GM21360 (cell line): ENCODE data around the gene PRPF40B.

Experiments used
- ATAC-seq: cut with Tn5 transposase; IDR thresholded peaks from one replicate; pipeline ENCODE4 v1.9.1; 2021; ENCODE audit warnings: mild to moderate bottlenecking, moderate library complexity; ENCODE audit not compliant: unreplicated experiment

Gene PRPF40B

DNA sequence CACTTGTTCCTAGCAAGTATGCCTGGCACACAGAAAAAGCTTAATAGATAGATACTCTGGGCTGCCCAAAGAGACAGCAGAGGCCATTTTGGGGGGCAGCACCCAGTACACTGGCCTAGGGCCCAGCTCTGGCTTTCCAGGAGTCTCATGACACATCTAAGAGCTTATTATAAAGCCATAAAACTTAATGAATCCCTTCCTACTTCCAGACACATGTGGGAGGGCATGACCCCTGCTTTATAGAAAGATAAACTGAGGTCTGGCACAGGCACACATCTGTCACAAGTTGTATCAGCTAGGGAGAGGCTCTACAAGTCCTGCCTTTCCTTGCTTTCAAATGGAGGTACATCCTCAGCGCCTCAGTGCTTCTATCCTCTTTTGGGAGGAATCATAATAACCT is 56.7 kb downstream of the PRPF40B start:
- ATAC-seq, result no peak

DNA sequence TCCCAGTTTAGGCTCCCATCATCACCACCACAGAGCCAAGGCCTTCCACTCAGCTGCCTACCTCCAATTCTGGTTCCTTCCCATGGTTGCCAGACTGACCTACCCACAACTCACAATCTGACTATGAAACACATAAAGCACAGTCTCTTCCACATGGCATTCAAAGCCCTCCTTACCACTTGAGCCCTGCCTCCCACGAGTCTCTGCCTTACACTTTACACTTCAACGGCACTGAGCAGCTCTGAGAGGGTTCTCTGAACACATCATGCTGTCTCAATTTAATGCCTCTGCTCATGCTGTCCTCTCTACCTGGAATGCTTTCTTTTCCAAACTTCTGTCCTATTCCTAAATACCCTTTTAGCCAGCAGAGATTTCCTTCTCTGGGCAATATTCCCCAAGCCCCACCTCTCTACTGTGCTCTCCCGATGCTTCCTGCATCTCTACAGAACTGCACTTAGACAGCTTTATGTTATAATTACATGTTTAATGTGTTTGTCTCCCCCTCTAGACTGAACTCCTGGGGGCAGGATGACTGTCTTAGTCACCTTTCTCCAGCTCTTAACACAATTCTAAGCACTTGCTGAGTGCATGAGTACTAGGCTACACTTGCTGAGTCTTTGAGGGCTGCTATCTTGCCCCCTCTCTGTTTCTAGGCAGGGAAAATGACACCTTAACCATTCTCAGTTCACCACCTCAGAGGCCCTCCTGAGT is 60.4 kb downstream of the PRPF40B start:
- no peak for ATAC-seq

GRCh38 chr12:49684310-49684854 is 61.0 kb downstream of the PRPF40B start:
- no peak for ATAC-seq

- no peak for ATAC-seq
These were observed 64.6 kb downstream of the PRPF40B start for GRCh38 chr12:49687941-49688340.

DNA sequence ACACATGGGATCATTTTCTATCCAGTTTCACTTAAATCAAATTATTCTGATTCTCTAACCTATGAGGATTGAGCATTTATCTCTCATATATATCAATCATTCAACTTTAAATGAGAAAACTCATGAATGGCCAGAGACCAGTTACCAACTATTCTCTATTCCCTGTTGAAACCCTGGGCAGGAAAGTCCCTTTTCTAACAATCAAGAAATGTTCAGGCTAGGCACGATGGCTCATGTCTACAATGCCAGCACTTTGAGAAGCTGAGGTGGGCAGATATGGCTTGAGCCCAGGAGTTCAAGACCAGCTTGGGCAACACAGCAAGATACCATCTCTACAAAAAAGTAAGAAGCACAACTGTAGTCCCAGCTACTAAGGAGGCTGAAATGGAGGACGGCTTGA is 65.9 kb downstream of the PRPF40B start:
- ATAC-seq, result no peak

GRCh38 chr12:49689785-49690184 is 66.4 kb downstream of the PRPF40B start:
- no peak for ATAC-seq

- no peak for ATAC-seq
These were observed 69.5 kb downstream of the PRPF40B start for GRCh38 chr12:49692851-49693250.

DNA sequence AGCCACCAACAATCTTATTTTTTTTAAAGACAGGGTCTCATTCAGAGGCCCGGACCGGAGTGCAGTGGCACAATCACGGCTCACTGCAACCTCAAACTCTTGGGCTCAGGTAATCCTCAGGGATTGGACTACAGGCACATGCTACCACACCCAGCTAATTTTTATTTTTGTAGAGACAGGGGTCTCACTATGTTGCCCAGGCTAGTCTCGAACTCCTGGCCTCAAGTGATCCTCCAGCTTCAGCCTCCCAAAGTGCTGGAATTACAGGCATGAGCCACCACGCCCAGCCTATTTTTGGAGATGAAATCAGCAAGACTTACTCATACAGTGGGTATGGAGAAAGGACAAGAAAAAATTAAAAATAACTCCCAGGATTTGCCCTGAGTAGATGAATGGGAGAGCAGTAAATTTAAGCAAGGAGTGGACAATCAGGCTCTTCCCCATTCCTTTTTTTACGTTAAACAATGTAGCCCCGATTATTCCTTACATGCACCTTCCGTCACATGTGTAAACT is 70.6 kb downstream of the PRPF40B start:
- no peak for ATAC-seq
